ENCODE results near the gene ZNF568. TPM values are rescaled to one million over a fixed set of nuclear protein-coding genes. Genes with fewer than 3 reads are reported as not detected.

ZNF568 gene
- total RNA-seq = 14.4 and 15.5 TPM in 2 replicates

GRCh38 chr19:36915992-36916830 is at the start of gene ZNF568, which contains the start of gene ZNF829:
ZNF568 (plus strand) TSS chr19:36916332; CDS start chr19:36922771, 6,439 bp downstream.
ZNF829 (minus strand) TSS chr19:36916291; CDS start chr19:36915167, 1,124 bp downstream.

Other genes with a start within 250 kb of the ZNF568 start
- gene ZNF461, start 249.5 kb upstream of the ZNF568 start, total RNA-seq = 11.6 and 13.7 TPM in 2 replicates
- 8.9 and 11.5 TPM in 2 replicates for gene ZNF567, start 228.7 kb upstream of the ZNF568 start, total RNA-seq
- 1.4 and 2.2 TPM in 2 replicates for gene ZNF850, start 143.5 kb upstream of the ZNF568 start, total RNA-seq
- gene ZNF790, start 77.9 kb upstream of the ZNF568 start, total RNA-seq = 6.8 and 8.3 TPM in 2 replicates
- gene ZNF345, start 65.5 kb upstream of the ZNF568 start, total RNA-seq = 1.4 and 4.0 TPM in 2 replicates
- gene ZNF829, start within 50 bp of the ZNF568 start, total RNA-seq = 3.8 and 4.1 TPM in 2 replicates
- gene ZNF420, start 162.1 kb downstream of the ZNF568 start, total RNA-seq = 7.9 and 14.7 TPM in 2 replicates

Data from nasal cavity respiratory epithelium epithelial cell of viscerocranial mucosa (primary cell).